ENCODE results near the gene URI1.

DNA sequence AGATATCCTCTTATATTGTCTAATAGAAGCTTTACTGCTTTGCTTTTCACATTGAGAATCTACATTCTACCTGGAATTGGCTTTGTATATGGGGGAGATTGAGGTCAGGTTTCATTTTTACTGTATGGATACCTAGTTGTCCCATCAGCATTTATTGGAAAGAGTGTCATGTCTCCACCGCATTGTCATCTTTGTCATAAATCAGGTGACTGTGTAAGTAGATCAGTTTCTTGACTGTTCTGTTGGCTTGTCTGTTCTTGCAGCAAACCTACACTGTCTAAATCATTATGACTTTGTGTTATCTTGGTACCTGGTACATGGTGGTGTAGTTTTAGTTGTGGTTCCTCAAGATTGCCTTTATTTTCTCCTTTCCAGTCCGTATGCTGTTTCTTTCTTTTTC lies 5.8 kb downstream of the URI1 start:
- TF ChIP-seq ZBTB1 (tag by site-specific recombination; IDR thresholded peaks at IDR 0.05) (no peak), ZNF843 (tag by site-specific recombination; IDR thresholded peaks at IDR 0.05) (no peak), ZNF521 (tag by site-specific recombination; IDR thresholded peaks at IDR 0.05) (no peak), KLF16 (tag by site-specific recombination; IDR thresholded peaks at IDR 0.05) (no peak), WT1 (tag by site-specific recombination; IDR thresholded peaks at IDR 0.05) (no peak), ZNF404 (tag by site-specific recombination; IDR thresholded peaks at IDR 0.05) (no peak), ZNF423 (tag by site-specific recombination; IDR thresholded peaks at IDR 0.05) (no peak)

Measured in HEK293 (cell line).